RWPE1 (cell line): ENCODE measurements around the gene TRPV4.
A peak's percentile ranks its signal among the peaks of the same experiment; 100 is the strongest.

Experiments used
- CTCF ChIA-PET: fragments of 350-600 bp; sonication (Branson Sonifier 250); formaldehyde crosslinking; extraction: SDS; loops from one replicate; lab custom pipeline; 2021; lab: Yijun Ruan, JAX
- POLR2A ChIA-PET: fragments of 400-600 bp; formaldehyde crosslinking; extraction: SDS; loops from one replicate; lab custom pipeline; 2020; ENCODE audit warnings: antibody characterized with exemption; ENCODE audit not compliant: low non-redundant PET; lab: Yijun Ruan, JAX
- DNase-seq: peaks from one replicate; pipeline ENCODE4 v3.0.0; 2012; ENCODE audit warnings: low spot score
- H3K27ac ChIP-seq: fragments of 450-650 bp; 2 replicates; pipeline ENCODE4 v1.5.1; 2017
- TF ChIP-seq, protein P1 (sequence below): fragments of 450-650 bp; conservative IDR thresholded peaks from 2 replicates; pipeline ENCODE4 v1.5.1; 2017; ENCODE audit warnings: low read depth, mild to moderate bottlenecking

TRPV4 gene

DNA sequence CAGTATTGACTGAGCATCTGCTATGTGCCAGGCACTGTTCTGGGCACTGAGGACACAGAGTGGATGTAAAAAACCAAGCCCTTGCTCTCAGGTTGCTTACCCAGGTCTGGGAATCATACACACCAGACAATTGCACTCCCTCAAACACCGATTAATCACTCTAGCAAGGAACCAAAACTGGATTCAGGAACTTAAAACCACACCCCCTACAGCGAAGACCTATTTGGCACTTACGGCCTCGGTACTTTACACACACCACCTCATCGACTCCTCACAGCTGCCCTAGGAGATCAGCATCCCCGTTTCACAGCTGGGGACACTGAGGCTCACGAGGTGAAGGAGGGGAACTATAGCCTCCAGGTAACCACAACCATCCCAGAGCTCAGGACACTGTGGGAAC, 45.6 kb upstream of the TRPV4 start:
- CTCF ChIA-PET = interaction anchor here (2.7 kb wide), 1 partner anchor 26 kb away, joined by 11 read pairs; no protein-coding TSS in a partner anchor
- DNase-seq = no peak
- POLR2A ChIA-PET = interaction anchor here (0.6 kb wide), 1 partner anchor 36 kb away, joined by 3 read pairs; no protein-coding TSS in a partner anchor

DNA sequence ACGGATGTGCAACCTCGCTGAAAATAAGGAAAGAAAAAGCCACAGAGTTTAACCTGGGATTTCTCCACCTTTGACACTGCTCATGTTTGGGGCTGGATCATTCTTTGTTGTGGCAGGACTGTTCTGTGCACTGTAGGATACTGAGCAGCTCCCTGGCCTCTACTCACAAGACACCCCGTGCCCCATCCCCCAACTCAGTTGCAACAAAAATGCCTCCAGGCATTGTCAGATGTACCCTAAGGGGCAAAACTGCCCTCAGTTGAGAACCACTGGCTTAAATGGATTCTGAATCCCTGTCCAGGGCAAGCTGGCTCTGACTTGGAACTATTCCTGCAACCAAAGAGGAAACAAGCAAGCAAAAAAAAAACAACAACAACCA, 45.0 kb upstream of the TRPV4 start:
- ChIA-PET CTCF (interaction anchor here (2.7 kb wide), 1 partner anchor 25 kb away, joined by 11 read pairs; no protein-coding TSS in a partner anchor), POLR2A (no interaction called here)
- TF ChIP-seq, protein P1, sequence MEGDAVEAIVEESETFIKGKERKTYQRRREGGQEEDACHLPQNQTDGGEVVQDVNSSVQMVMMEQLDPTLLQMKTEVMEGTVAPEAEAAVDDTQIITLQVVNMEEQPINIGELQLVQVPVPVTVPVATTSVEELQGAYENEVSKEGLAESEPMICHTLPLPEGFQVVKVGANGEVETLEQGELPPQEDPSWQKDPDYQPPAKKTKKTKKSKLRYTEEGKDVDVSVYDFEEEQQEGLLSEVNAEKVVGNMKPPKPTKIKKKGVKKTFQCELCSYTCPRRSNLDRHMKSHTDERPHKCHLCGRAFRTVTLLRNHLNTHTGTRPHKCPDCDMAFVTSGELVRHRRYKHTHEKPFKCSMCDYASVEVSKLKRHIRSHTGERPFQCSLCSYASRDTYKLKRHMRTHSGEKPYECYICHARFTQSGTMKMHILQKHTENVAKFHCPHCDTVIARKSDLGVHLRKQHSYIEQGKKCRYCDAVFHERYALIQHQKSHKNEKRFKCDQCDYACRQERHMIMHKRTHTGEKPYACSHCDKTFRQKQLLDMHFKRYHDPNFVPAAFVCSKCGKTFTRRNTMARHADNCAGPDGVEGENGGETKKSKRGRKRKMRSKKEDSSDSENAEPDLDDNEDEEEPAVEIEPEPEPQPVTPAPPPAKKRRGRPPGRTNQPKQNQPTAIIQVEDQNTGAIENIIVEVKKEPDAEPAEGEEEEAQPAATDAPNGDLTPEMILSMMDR = no peak
- no peak for DNase-seq
- H3K27ac ChIP-seq = no peak overlapping the region

More for the DNA sequence above, 45.6 kb upstream of the TRPV4 start:
- H3K27ac ChIP-seq = peak overlapping the region; percentile 70
- TF ChIP-seq, protein P1 = no peak

DNA sequence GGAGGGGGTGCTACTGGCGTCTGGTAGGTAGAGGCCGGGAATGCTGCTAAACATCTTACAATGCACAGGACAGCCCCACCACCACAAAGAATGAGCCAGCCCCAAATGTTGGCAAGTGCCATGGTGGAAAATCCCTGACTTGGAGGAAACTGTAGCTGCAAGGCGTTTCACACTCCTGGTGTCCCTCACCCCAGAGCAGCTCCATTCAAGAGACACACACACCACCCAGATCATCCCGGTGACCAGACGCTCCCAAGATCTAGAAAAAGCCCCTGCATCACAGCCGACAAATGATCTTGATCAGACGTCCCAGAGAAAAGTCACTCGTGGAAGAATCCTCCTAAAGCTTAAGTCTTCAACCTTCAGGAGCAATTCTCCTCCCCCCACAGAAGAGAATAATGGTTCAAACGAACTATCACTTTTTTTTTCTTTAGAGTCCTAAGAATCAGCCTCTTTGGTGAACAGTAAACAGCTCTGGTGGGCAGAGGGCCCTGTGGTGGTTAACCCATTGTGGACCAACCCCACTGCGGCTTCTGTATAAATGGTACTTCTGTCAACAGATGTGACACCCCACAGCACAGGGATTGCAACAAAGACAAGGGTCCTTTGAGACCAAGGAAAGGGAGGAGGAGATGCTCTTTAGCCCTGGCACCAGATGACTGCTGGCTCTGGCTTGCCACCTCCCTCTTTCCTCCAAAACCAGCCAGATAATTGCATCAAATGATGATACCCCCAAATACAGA, 44.5 kb upstream of the TRPV4 start:
- H3K27ac ChIP-seq = no peak overlapping the region
- no peak for DNase-seq
- TF ChIP-seq, protein P1 = no peak
- ChIA-PET CTCF (interaction anchor here (2.7 kb wide), 1 partner anchor 25 kb away, joined by 11 read pairs; no protein-coding TSS in a partner anchor), POLR2A (no interaction called here)

DNA sequence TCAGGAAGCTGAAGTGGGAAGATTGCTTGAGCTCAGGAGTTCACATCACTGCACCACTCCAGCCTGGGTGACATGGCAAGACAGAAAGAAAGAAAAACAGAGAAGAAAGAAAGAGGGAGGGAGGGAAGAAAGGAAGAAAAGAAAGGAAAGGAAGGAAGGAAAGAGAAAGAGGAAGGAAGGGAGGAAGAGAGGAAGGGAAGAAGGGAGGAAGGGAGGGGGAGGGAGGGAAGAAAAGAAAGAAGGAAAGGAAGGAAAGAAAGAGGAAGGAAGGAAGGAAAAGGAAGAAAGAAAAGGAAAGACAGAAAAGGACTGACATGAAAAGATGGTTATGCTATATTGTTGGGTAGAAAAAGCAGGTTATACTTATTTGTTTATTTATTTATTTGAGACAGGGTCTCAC, 43.2 kb upstream of the TRPV4 start:
- no peak overlapping the region for H3K27ac ChIP-seq
- ChIA-PET POLR2A (no interaction called here), CTCF (no interaction called here)
- TF ChIP-seq, protein P1 = no peak
- DNase-seq = no peak

DNA sequence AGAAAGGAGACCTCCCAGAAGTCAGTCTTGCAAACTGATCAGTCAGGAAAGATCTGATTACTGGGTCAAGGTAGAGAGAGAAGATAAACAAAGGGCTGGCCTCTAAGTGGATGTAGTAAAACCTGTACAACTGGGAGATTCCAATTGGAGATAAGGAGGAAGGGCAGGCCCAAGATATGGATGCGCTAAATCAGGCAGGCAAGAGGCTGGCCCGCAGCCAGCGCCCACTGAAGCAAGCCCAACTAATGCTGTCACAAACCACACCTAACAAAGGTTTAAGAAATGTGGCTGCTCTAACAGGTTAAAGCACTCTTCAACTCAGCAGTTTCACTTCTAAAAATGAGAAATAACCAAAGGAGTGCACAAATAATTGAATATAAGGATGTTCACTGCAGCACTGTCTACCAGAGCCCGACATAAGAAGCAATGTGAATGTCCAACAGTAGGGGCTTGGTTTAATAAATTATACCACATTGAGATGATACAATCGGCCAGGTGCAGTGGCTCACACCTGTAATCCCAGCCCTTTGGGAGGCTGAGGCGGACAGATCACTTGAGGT, 42.5 kb upstream of the TRPV4 start:
- ChIA-PET CTCF (interaction anchor here (1.4 kb wide), 1 partner anchor 22 kb away, joined by 5 read pairs; no protein-coding TSS in a partner anchor), POLR2A (no interaction called here)
- no peak overlapping the region for H3K27ac ChIP-seq
- TF ChIP-seq, protein P1 = no peak
- DNase-seq = peak; percentile 16

DNA sequence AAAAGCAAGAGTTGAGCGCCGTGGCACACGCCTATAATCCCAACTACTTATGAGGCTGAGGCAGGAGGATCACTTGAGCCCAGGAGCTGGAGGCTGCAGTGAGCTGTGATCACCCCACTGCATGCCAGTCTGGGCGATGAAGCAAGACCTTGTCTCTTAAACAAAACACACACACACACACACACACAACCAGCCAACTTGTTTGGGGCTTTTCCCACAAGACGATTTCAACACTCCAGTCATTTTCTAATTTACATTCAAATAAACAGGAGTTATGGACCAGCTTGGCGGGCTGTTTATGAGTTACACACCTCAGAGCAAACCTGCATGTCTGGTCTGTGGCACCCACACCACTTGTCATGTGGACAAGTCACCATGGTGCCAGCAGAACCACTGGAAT, 40.5 kb upstream of the TRPV4 start:
- no peak for DNase-seq
- POLR2A ChIA-PET = no interaction called here
- TF ChIP-seq, protein P1 = no peak
- no peak overlapping the region for H3K27ac ChIP-seq
- CTCF ChIA-PET = interaction anchor here (0.7 to 1.1 kb wide), 2 partner anchors 21 to 33 kb away, joined by 3 to 5 read pairs; no protein-coding TSS in a partner anchor
